ENCODE data around the gene PLSCR1. TPM values are rescaled to one million over a fixed set of nuclear protein-coding genes. Genes with fewer than 3 reads are reported as not detected.

Gene PLSCR1
- total RNA-seq, 2 donors from 2014 or later = 72.1 to 95.5 TPM

Other genes with a start within 250 kb of the PLSCR1 start
- gene PLSCR2, start 75.0 kb downstream of the PLSCR1 start, total RNA-seq = under 1 TPM in 1 of 2 donors, not detected in 1; 0.43 TPM
- gene PLSCR5, start 60.7 kb upstream of the PLSCR1 start, total RNA-seq = not detected

Measured in posterior vena cava (tissue), 2 donors.